Liver (tissue), 9 donors: ENCODE results near the gene EEA1. TPM values are rescaled to one million over a fixed set of nuclear protein-coding genes. Genes with fewer than 3 reads are reported as not detected.

Experiments used
- DNase-seq: peaks from one replicate; pipeline ENCODE4 v3.0.0-alpha.2; 2017; ENCODE audit warnings: low spot score
- H3K27ac ChIP-seq, 2 donors: one replicate each; pipeline ENCODE4 v1.7.0; 2013; ENCODE audit warnings: inconsistent platforms in 2 of 2, low read length in 2 of 2, control low read depth in 1 of 2, low read depth in 1 of 2, mild to moderate bottlenecking in 1 of 2
- H3K27me3 ChIP-seq, 4 donors: one replicate each; pipeline versions ENCODE4 v1.6.1 to v1.7.0; 2013; ENCODE audit warnings: low read length in 3 of 4, inconsistent platforms in 1 of 4, mild to moderate bottlenecking in 1 of 4, moderate library complexity in 1 of 4; ENCODE audit not compliant: control insufficient read depth in 4 of 4, insufficient read depth in 4 of 4
- H3K36me3 ChIP-seq, 4 donors: one replicate each; pipeline versions ENCODE4 v1.6.1 to v1.7.0; 2013; ENCODE audit warnings: low read length in 3 of 4, mild to moderate bottlenecking in 3 of 4, low read depth in 1 of 4, moderate library complexity in 1 of 4; ENCODE audit not compliant: control insufficient read depth in 4 of 4, insufficient read depth in 3 of 4
- H3K4me1 ChIP-seq, 4 donors: one replicate each; pipeline versions ENCODE4 v1.6.1 to v1.7.0; 2013; ENCODE audit warnings: low read length in 3 of 4, mild to moderate bottlenecking in 3 of 4, moderate library complexity in 1 of 4; ENCODE audit not compliant: control insufficient read depth in 4 of 4, insufficient read depth in 4 of 4
- H3K4me3 ChIP-seq, 3 donors: one replicate each; pipeline versions ENCODE4 v1.6.1 to v1.7.0; 2013; ENCODE audit warnings: low read length in 3 of 3, control low read depth in 1 of 3, low read depth in 1 of 3, mild to moderate bottlenecking in 1 of 3
- H3K9ac ChIP-seq, 2 donors: one replicate each; pipeline ENCODE4 v1.7.0; 2013; ENCODE audit warnings: low read length in 2 of 2, mild to moderate bottlenecking in 2 of 2, moderate library complexity in 2 of 2, control low read depth in 1 of 2, low read depth in 1 of 2
- H3K9me3 ChIP-seq, 4 donors: one replicate each; pipeline versions ENCODE4 v1.6.1 to v1.7.0; 2013; ENCODE audit warnings: low read length in 3 of 4; ENCODE audit not compliant: control insufficient read depth in 4 of 4
- CTCF ChIP-seq: fragments of 150-350 bp; IDR thresholded peaks from 2 replicates; pipeline ENCODE4 v1.5.1; 2017; ENCODE audit warnings: improper control_type of control experiment, low read depth, low read length; ENCODE audit not compliant: missing input control
- EGR1 ChIP-seq, 2 donors: IDR thresholded peaks; 2 replicates each; pipeline ENCODE4 v1.6.1; 2016 to 2018; ENCODE audit warnings: antibody characterized with exemption in 2 of 2, low read depth in 2 of 2
- FOXA1 ChIP-seq: IDR thresholded peaks from 2 replicates; pipeline ENCODE4 v1.6.1; 2016; ENCODE audit warnings: antibody characterized with exemption
- FOXA2 ChIP-seq: IDR thresholded peaks from 2 replicates; pipeline ENCODE4 v1.6.1; 2016; ENCODE audit warnings: antibody characterized with exemption
- HNF4G ChIP-seq: IDR thresholded peaks from 2 replicates; pipeline ENCODE4 v1.6.1; 2016; ENCODE audit warnings: antibody characterized with exemption
- JUND ChIP-seq, 2 donors: IDR thresholded peaks; 2 replicates each; pipeline ENCODE4 v1.6.1; 2016; ENCODE audit warnings: antibody characterized with exemption in 2 of 2
- MAX ChIP-seq: IDR thresholded peaks from 2 replicates; pipeline ENCODE4 v1.6.1; 2016; ENCODE audit warnings: antibody characterized with exemption
- REST ChIP-seq: IDR thresholded peaks from 2 replicates; pipeline ENCODE4 v1.6.1; 2016; ENCODE audit warnings: antibody characterized with exemption, mild to moderate bottlenecking
- RXRA ChIP-seq, 2 donors: IDR thresholded peaks; 2 replicates each; pipeline ENCODE4 v1.6.1; 2017 to 2018; ENCODE audit warnings: antibody characterized with exemption in 2 of 2, mild to moderate bottlenecking in 1 of 2
- TAF1 ChIP-seq: conservative IDR thresholded peaks from 2 replicates; pipeline ENCODE4 v1.6.1; 2016; ENCODE audit warnings: antibody characterized with exemption, mild to moderate bottlenecking
- WGBS: extraction: QIAGEN DNeasy Blood & Tissue Kit; methylation state at CpG from one replicate; pipeline ENCODE4 v1.1.7; 2013; 5-methylcytosine and 5-hydroxymethylcytosine counted together
- polyA plus RNA-seq, 2 donors: library from polyadenylated mRNA; stranded (reverse) in 1 of 2; unstranded in 1 of 2; fragments of 200-250 nt in 1 of 2; fragments of >200 nt in 1 of 2; fragmentation: Nextera tagmentation in 1 of 2; extraction: Ambion mirVana in 1 of 2; gene quantifications; one replicate each; pipeline versions ENCODE4 v1.2.1 to v1.2.3, GENCODE V29; 2013 to 2015
- total RNA-seq, 2 donors: library from RNA; depleted of rRNA; stranded (reverse); fragments of >200 nt; gene quantifications; one replicate each; pipeline ENCODE4 v1.2.3, GENCODE V29; 2014
- donor health status: healthy.
- donor health status: healthy.
- donor health status: healthy.
- donor health status: healthy.
- donor health status: healthy.

The EEA1 gene
- total and polyA plus RNA-seq, 4 donors: 2.5 to 15.8 (median 9.1) TPM

GRCh38 chr12:92732216-92732615 is 196.9 kb downstream of the EEA1 start:
- H3K4me1 ChIP-seq: no peaks in the 10 kb centered on the region
- DNase-seq: no peak
- no peak overlapping the region for H3K9ac ChIP-seq
- WGBS: 90% methylated on average over 5 of the region's 5 CpGs
- no peak overlapping the region for H3K4me3 ChIP-seq
- no peak overlapping the region for H3K27ac ChIP-seq
- H3K27me3 ChIP-seq: no peaks in the 10 kb centered on the region
- H3K36me3 ChIP-seq: no peaks in the 10 kb centered on the region
- H3K9me3 ChIP-seq: no peaks in the 10 kb centered on the region
- TF ChIP-seq RXRA (IDR thresholded peaks at IDR 0.05) (no peak), FOXA1 (no peak), FOXA2 (no peak), HNF4G (no peak), EGR1 (IDR thresholded peaks at IDR 0.05; ENCODE audit: low read depth in 2 of 2) (no peak), JUND (IDR thresholded peaks at IDR 0.05) (no peak), CTCF (no peak), TAF1 (no peak), REST (no peak)

- TF ChIP-seq TAF1 (no peak), MAX (no peak), JUND (IDR thresholded peaks at IDR 0.05) (no peak), REST (no peak)
- Histone ChIP-seq H3K4me1 (no peaks in the 10 kb centered on the region), H3K27me3 (no peaks in the 10 kb centered on the region), H3K9ac (no peak overlapping the region), H3K27ac (no peak overlapping the region), H3K4me3 (no peak overlapping the region), H3K36me3 (no peaks in the 10 kb centered on the region), H3K9me3 (no peaks in the 10 kb centered on the region)
- no peak for DNase-seq
- WGBS: 93% methylated on average over 5 of the region's 5 CpGs
Observed at GRCh38 chr12:92730758-92731157, 198.3 kb downstream of the EEA1 start.
